Stimulated activated naive CD8-positive, alpha-beta T cell treated with anti-CD3 and anti-CD28 coated beads, Interleukin-15, amount 100 ng/mL, for 72 hours (primary cell): ENCODE measurements around the gene NYAP2.

Experiments used
- ATAC-seq: fragments of 150-1000 bp; cut with Tn5 transposase; 2 replicates; pipeline ENCODE4 v1.10.0; 2021; ENCODE audit warnings: mild to moderate bottlenecking, moderate library complexity
- DNase-seq, 2 donors: peaks; one replicate each; pipeline ENCODE4 v3.0.0; 2021 to 2022
- H3K27ac Mint-ChIP-seq, 2 donors: one replicate each; pipeline ENCODE4 v1.8.0; 2022; ENCODE audit warnings: mild to moderate bottlenecking in 2 of 2, mixed read lengths in 2 of 2, moderate library complexity in 2 of 2
- H3K27me3 Mint-ChIP-seq: one replicate; pipeline ENCODE4 v1.8.0; 2022; ENCODE audit warnings: mixed read lengths
- H3K4me1 Mint-ChIP-seq: one replicate; pipeline ENCODE4 v1.8.0; 2022; ENCODE audit warnings: mild to moderate bottlenecking, mixed read lengths
- H3K4me3 Mint-ChIP-seq, 2 donors: one replicate each; pipeline ENCODE4 v1.8.0; 2022; ENCODE audit warnings: mild to moderate bottlenecking in 2 of 2, mixed read lengths in 2 of 2, moderate library complexity in 1 of 2
- H3K9me3 Mint-ChIP-seq, 2 donors: one replicate each; pipeline ENCODE4 v1.8.0; 2022; ENCODE audit warnings: mixed read lengths in 2 of 2

The NYAP2 gene

GRCh38 chr2:225458431-225459117 lies 59.1 kb downstream of the NYAP2 start:
- Mint-ChIP-seq H3K4me1 (no peaks in the 10 kb centered on the region), H3K9me3 (no peaks in the 10 kb centered on the region), H3K4me3 (no peak overlapping the region), H3K27me3 (no peaks in the 10 kb centered on the region), H3K27ac (no peak overlapping the region)
- ATAC-seq (no peak), DNase-seq (no peak)

GRCh38 chr2:225462417-225462816 lies 62.9 kb downstream of the NYAP2 start:
- ATAC-seq (no peak), DNase-seq (no peak)
- H3K4me3 Mint-ChIP-seq = no peak overlapping the region
- H3K27ac Mint-ChIP-seq = no peak overlapping the region
- peaks cover 0 to 3% of the 10 kb centered on the region in 2 donors for H3K9me3 Mint-ChIP-seq
- peaks cover 26% of the 10 kb centered on the region for H3K4me1 Mint-ChIP-seq
- H3K27me3 Mint-ChIP-seq = no peaks in the 10 kb centered on the region

GRCh38 chr2:225462945-225463344 lies 63.4 kb downstream of the NYAP2 start:
- no peak for DNase-seq
- H3K4me1 Mint-ChIP-seq = peaks cover 28% of the 10 kb centered on the region
- peaks cover under 1 to 9% of the 10 kb centered on the region in 2 donors for H3K9me3 Mint-ChIP-seq
- peak; percentile 67 for ATAC-seq
- H3K27me3 Mint-ChIP-seq = no peaks in the 10 kb centered on the region
- H3K27ac Mint-ChIP-seq = peak overlapping the region in 1 of 2 donors; percentile 73
- no peak overlapping the region for H3K4me3 Mint-ChIP-seq

GRCh38 chr2:225463449-225463848 lies 63.9 kb downstream of the NYAP2 start:
- H3K4me1 Mint-ChIP-seq = peaks cover 34% of the 10 kb centered on the region
- no peaks in the 10 kb centered on the region for H3K27me3 Mint-ChIP-seq
- H3K27ac Mint-ChIP-seq = no peak overlapping the region
- DNase-seq (no peak), ATAC-seq (no peak)
- no peak overlapping the region for H3K4me3 Mint-ChIP-seq
- H3K9me3 Mint-ChIP-seq = peaks cover 6 to 14% of the 10 kb centered on the region in 2 donors

- H3K4me1 Mint-ChIP-seq = peaks cover 36% of the 10 kb centered on the region
- peak overlapping the region; percentile 74 to 78 for H3K4me3 Mint-ChIP-seq
- H3K9me3 Mint-ChIP-seq = peaks cover 8 to 18% of the 10 kb centered on the region in 2 donors
- ATAC-seq (peak; percentile 86), DNase-seq (no peak)
- H3K27ac Mint-ChIP-seq = peak overlapping the region; percentile 93 to 94
- H3K27me3 Mint-ChIP-seq = no peaks in the 10 kb centered on the region
These were observed 65.0 kb downstream of the NYAP2 start for GRCh38 chr2:225464346-225465025.

- H3K27me3 Mint-ChIP-seq = no peaks in the 10 kb centered on the region
- H3K4me1 Mint-ChIP-seq = peaks cover 36% of the 10 kb centered on the region
- ATAC-seq = no peak
- peaks cover 8 to 18% of the 10 kb centered on the region in 2 donors for H3K9me3 Mint-ChIP-seq
- no peak overlapping the region for H3K4me3 Mint-ChIP-seq
- DNase-seq = no peak
- no peak overlapping the region for H3K27ac Mint-ChIP-seq
These were observed 66.3 kb downstream of the NYAP2 start for GRCh38 chr2:225465827-225466226.

- Mint-ChIP-seq H3K9me3 (peaks cover 8 to 18% of the 10 kb centered on the region in 2 donors), H3K27ac (peak overlapping the region in 1 of 2 donors; percentile 67), H3K4me1 (peaks cover 36% of the 10 kb centered on the region), H3K27me3 (no peaks in the 10 kb centered on the region), H3K4me3 (no peak overlapping the region)
- ATAC-seq (no peak), DNase-seq (no peak)
These were observed 67.5 kb downstream of the NYAP2 start for GRCh38 chr2:225466891-225467604.

- no peaks in the 10 kb centered on the region for H3K27me3 Mint-ChIP-seq
- no peak for ATAC-seq
- H3K9me3 Mint-ChIP-seq = peaks cover 8 to 18% of the 10 kb centered on the region in 2 donors
- H3K4me3 Mint-ChIP-seq = no peak overlapping the region
- no peak for DNase-seq
- H3K4me1 Mint-ChIP-seq = peaks cover 36% of the 10 kb centered on the region
- peak overlapping the region in 1 of 2 donors; percentile 4 for H3K27ac Mint-ChIP-seq
These were observed 68.6 kb downstream of the NYAP2 start for GRCh38 chr2:225468131-225468530.

- no peaks in the 10 kb centered on the region for H3K27me3 Mint-ChIP-seq
- ATAC-seq (no peak), DNase-seq (no peak)
- no peak overlapping the region for H3K27ac Mint-ChIP-seq
- peaks cover 8 to 18% of the 10 kb centered on the region in 2 donors for H3K9me3 Mint-ChIP-seq
- peaks cover 19% of the 10 kb centered on the region for H3K4me1 Mint-ChIP-seq
- no peak overlapping the region for H3K4me3 Mint-ChIP-seq
These were observed 71.5 kb downstream of the NYAP2 start for GRCh38 chr2:225471039-225471438.

- H3K9me3 Mint-ChIP-seq = peaks cover 8 to 18% of the 10 kb centered on the region in 2 donors
- H3K27me3 Mint-ChIP-seq = no peaks in the 10 kb centered on the region
- H3K4me1 Mint-ChIP-seq = peaks cover 17% of the 10 kb centered on the region
These were observed 72.0 kb downstream of the NYAP2 start for GRCh38 chr2:225471482-225471881.

GRCh38 chr2:225472161-225472560 lies 72.7 kb downstream of the NYAP2 start:
- Mint-ChIP-seq H3K9me3 (peaks cover 8 to 17% of the 10 kb centered on the region in 2 donors), H3K4me1 (peaks cover 11% of the 10 kb centered on the region), H3K27me3 (no peaks in the 10 kb centered on the region), H3K27ac (no peak overlapping the region), H3K4me3 (no peak overlapping the region)
- DNase-seq (no peak), ATAC-seq (no peak)

More at GRCh38 chr2:225471482-225471881, 72.0 kb downstream of the NYAP2 start:
- Mint-ChIP-seq H3K27ac (no peak overlapping the region), H3K4me3 (no peak overlapping the region)
- ATAC-seq = no peak
- no peak for DNase-seq

- no peak for DNase-seq
- peaks cover 10% of the 10 kb centered on the region for H3K27me3 Mint-ChIP-seq
- no peaks in the 10 kb centered on the region for H3K9me3 Mint-ChIP-seq
- H3K4me3 Mint-ChIP-seq = no peak overlapping the region
- H3K4me1 Mint-ChIP-seq = no peaks in the 10 kb centered on the region
- no peak overlapping the region for H3K27ac Mint-ChIP-seq
- ATAC-seq = no peak
These were observed 79.9 kb downstream of the NYAP2 start for GRCh38 chr2:225479386-225479785.

GRCh38 chr2:225484751-225485150 lies 85.2 kb downstream of the NYAP2 start:
- no peaks in the 10 kb centered on the region for H3K4me1 Mint-ChIP-seq
- H3K27ac Mint-ChIP-seq = peak overlapping the region in 1 of 2 donors; percentile 9
- no peaks in the 10 kb centered on the region for H3K27me3 Mint-ChIP-seq
- no peak for ATAC-seq
- H3K4me3 Mint-ChIP-seq = no peak overlapping the region
- H3K9me3 Mint-ChIP-seq = no peaks in the 10 kb centered on the region
- no peak for DNase-seq

GRCh38 chr2:225486236-225486635 lies 86.7 kb downstream of the NYAP2 start:
- Mint-ChIP-seq H3K4me1 (no peaks in the 10 kb centered on the region), H3K27me3 (no peaks in the 10 kb centered on the region), H3K9me3 (no peaks in the 10 kb centered on the region), H3K27ac (no peak overlapping the region), H3K4me3 (no peak overlapping the region)
- DNase-seq (no peak), ATAC-seq (no peak)

- H3K27ac Mint-ChIP-seq = no peak overlapping the region
- no peak overlapping the region for H3K4me3 Mint-ChIP-seq
- no peaks in the 10 kb centered on the region for H3K9me3 Mint-ChIP-seq
- no peaks in the 10 kb centered on the region for H3K4me1 Mint-ChIP-seq
- DNase-seq (no peak), ATAC-seq (no peak)
- no peaks in the 10 kb centered on the region for H3K27me3 Mint-ChIP-seq
These were observed 88.4 kb downstream of the NYAP2 start for GRCh38 chr2:225487878-225488416.

GRCh38 chr2:225488743-225489142 lies 89.2 kb downstream of the NYAP2 start:
- Mint-ChIP-seq H3K4me1 (no peaks in the 10 kb centered on the region), H3K27ac (no peak overlapping the region), H3K4me3 (no peak overlapping the region), H3K9me3 (no peaks in the 10 kb centered on the region), H3K27me3 (no peaks in the 10 kb centered on the region)
- ATAC-seq = no peak
- DNase-seq = no peak
